Measurements from ENCODE around the gene KCNK17. TPM values are rescaled to one million over a fixed set of nuclear protein-coding genes. Genes with fewer than 3 reads are reported as not detected.

The KCNK17 gene
- total and polyA plus RNA-seq, 7 donors: 0.17 to 1.4 (median 1.1) TPM; not detected in 4

DNA sequence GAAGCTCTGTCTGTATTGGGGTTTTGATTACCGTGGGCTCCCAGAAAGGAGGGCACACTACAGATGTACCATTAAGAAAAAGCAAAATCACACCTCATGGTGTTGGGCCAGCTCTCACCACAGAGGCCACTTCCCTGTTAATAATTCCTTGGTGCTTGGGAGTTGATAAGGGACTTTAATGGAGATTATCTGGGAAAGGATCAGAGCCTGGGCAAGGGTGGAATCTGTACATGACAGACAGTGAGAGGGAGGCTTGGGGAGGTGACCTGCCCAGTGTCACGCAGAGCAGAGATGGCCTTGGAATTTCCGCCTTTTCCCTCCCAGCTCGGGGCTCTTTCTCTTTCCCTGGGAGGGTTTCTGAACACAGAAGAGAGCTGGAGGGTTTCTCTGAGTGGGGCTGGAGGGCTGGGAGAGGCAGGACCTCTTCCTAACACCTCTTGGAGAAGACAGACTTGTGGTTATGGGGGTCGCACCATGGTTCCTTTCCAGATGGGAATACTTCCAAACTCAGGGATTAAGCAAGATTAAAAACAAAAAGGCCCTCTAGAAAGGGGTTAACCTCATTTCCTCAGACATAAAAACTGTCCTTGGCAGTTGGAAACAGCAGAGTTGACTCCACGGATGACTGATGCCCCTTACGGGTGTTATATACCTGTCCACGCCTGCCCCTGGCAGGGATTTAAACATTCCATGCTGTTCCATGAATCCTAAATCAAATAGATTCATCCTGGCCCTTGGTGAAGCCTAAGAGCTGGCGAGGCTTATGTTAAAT is 25.1 kb upstream of the KCNK17 start:
- intact Hi-C loops (cut with DNase I): no loop called here
- no peaks in the 10 kb centered on the region for H3K9me3 ChIP-seq
- DNase-seq: no peak
- no peak overlapping the region for H3K27ac ChIP-seq
- 60 to 63% methylated on average over 9 of the region's 9 CpGs for WGBS, 2 donors
- H3K36me3 ChIP-seq: no peaks in the 10 kb centered on the region
- no peak overlapping the region for H3K4me3 ChIP-seq
- peaks cover 0 to 19% (median 0%) of the 10 kb centered on the region in 3 donors for H3K27me3 ChIP-seq
- no peak for TF ChIP-seq EP300 (IDR thresholded peaks at IDR 0.05)
- TF ChIP-seq, protein P1, sequence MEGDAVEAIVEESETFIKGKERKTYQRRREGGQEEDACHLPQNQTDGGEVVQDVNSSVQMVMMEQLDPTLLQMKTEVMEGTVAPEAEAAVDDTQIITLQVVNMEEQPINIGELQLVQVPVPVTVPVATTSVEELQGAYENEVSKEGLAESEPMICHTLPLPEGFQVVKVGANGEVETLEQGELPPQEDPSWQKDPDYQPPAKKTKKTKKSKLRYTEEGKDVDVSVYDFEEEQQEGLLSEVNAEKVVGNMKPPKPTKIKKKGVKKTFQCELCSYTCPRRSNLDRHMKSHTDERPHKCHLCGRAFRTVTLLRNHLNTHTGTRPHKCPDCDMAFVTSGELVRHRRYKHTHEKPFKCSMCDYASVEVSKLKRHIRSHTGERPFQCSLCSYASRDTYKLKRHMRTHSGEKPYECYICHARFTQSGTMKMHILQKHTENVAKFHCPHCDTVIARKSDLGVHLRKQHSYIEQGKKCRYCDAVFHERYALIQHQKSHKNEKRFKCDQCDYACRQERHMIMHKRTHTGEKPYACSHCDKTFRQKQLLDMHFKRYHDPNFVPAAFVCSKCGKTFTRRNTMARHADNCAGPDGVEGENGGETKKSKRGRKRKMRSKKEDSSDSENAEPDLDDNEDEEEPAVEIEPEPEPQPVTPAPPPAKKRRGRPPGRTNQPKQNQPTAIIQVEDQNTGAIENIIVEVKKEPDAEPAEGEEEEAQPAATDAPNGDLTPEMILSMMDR (IDR thresholded peaks at IDR 0.05): no peak
- no peak for TF ChIP-seq POLR2A (IDR thresholded peaks at IDR 0.05)
- no peak for TF ChIP-seq POLR2AphosphoS5 (IDR thresholded peaks at IDR 0.05)
- no peaks in the 10 kb centered on the region for H3K4me1 ChIP-seq

DNA sequence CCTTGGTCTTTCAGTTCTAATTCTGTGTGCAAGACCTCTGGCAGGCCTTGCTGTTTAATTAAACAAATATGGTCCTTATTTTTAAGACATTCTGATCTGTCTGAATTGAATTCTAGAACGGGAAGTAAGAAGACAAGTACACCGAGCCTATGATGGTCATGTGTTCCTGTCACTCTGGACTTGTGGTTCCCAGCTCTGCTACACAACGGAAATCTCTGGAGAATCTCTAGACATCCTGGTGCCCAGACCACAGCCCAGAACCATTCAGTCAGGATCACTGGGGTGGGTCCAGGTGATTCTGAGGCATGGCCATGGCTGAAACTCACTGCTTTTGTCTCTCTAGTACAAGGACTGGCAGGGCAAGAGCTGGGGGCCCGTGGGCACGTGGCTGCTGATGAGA is 24.2 kb upstream of the KCNK17 start:
- intact Hi-C loops (cut with DNase I): no loop called here
- no peaks in the 10 kb centered on the region for H3K4me1 ChIP-seq
- no peak overlapping the region for H3K27ac ChIP-seq
- H3K9me3 ChIP-seq: no peaks in the 10 kb centered on the region
- 51 to 77% methylated on average over 5 of the region's 5 CpGs for WGBS, 2 donors
- H3K4me3 ChIP-seq: no peak overlapping the region
- TF ChIP-seq EP300 (IDR thresholded peaks at IDR 0.05): no peak
- no peak for TF ChIP-seq POLR2AphosphoS5 (IDR thresholded peaks at IDR 0.05)
- no peaks in the 10 kb centered on the region for H3K36me3 ChIP-seq
- peaks cover 0 to 19% (median 0%) of the 10 kb centered on the region in 3 donors for H3K27me3 ChIP-seq
- DNase-seq: no peak

DNA sequence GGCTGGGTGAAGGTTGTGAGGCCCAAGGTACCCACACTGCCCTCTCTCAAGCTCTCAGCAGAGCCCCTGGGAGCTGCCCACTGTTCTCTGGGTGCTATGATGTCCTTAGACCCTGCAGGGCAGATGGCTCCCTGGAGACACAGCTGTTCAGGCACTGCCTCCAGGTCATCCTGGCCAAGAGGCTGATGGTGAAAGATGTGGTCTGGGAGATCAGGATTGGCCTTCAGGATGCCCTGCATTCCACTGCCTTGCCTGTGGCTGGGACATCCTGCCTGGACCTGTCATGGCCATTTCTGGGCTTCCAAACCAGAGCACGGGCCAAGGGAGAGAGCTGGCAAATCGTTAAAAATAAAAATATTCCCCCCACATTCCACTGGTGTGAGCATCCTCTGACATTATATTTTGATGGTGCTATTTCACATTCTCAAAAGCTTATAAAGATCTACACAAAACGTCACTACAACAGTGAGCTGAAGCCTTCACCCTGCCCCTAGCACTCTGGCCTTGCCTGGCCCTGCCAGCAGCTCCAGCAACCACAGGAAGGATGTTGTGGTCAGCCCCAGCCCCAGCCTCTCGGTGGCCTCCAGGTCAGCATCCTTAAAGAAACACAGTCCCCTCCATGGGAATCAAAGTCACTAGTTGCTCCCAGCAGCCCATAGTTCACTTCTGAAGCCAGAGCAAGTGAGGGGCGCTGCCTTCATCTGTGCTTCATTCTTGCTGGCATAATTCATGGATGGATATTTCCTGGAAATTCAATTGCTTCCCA is 21.7 kb upstream of the KCNK17 start:
- Histone ChIP-seq H3K27ac (no peak overlapping the region), H3K9me3 (no peaks in the 10 kb centered on the region), H3K4me1 (no peaks in the 10 kb centered on the region), H3K36me3 (no peaks in the 10 kb centered on the region), H3K4me3 (no peak overlapping the region), H3K27me3 (peaks cover 0 to 17% (median 0%) of the 10 kb centered on the region in 3 donors)
- WGBS, 2 donors: 33 to 45% methylated on average over 5 of the region's 5 CpGs
- DNase-seq: no peak
- intact Hi-C loops (cut with DNase I): no loop called here
- TF ChIP-seq POLR2AphosphoS5 (IDR thresholded peaks at IDR 0.05) (no peak), POLR2A (IDR thresholded peaks at IDR 0.05) (no peak), EP300 (IDR thresholded peaks at IDR 0.05) (no peak)
- TF ChIP-seq, protein P1 (IDR thresholded peaks at IDR 0.05): no peak

DNA sequence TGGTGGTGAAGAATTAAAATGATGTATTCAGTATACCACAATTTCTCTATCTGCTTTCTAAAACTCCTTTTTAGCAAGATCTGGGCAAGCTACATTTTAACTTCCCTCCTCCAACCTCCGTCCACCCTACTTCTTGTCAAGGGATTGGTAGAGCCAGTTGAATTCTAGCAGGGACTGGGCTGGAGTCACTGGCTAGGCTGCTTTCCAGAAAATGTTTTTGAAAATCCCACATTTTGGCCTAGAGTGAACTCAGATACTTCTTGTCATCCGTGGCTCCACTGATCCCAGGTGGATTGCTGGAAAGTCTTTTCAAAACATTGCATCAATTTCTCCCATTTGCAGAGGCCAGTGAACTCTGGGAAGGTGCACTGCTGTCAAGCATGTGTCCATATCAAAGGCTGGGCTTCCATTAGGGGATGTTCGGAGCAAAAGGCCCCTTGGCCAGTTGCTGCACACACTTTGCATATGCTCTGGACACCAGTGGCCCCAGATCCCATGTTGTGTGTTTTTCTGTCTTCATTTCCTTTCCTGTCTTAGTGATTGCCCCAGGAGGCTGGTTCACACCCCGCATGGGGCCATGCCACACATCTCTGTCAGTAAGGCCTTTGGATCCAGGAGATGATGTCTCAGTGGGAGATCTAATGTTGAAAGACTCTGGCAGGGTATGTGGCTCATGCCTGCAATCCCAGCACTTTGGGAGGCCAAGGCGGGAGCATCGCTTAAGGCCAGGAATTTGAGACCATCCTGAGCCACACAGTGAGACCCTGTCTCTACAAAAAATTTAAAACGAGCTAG is 19.6 kb upstream of the KCNK17 start:
- 84 to 91% methylated on average over 7 of the region's 7 CpGs for WGBS, 2 donors
- H3K4me1 ChIP-seq: no peaks in the 10 kb centered on the region

More for the DNA sequence above, 19.6 kb upstream of the KCNK17 start:
- peaks cover 0 to 10% (median 0%) of the 10 kb centered on the region in 3 donors for H3K27me3 ChIP-seq
- no peak overlapping the region for H3K27ac ChIP-seq
- H3K36me3 ChIP-seq: no peaks in the 10 kb centered on the region
- no peak for TF ChIP-seq POLR2A (IDR thresholded peaks at IDR 0.05)
- no peak for TF ChIP-seq POLR2AphosphoS5 (IDR thresholded peaks at IDR 0.05)
- TF ChIP-seq EP300 (IDR thresholded peaks at IDR 0.05): no peak
- TF ChIP-seq, protein P1 (IDR thresholded peaks at IDR 0.05): no peak
- DNase-seq: no peak
- H3K4me3 ChIP-seq: no peak overlapping the region
- H3K9me3 ChIP-seq: no peaks in the 10 kb centered on the region
- intact Hi-C loops (cut with DNase I): no loop called here

All from sigmoid colon (tissue), 7 donors.